Measurements from ENCODE around the gene BCAN.

BCAN gene

GRCh38 chr1:156681196-156681960 is 39.5 kb downstream of the BCAN start:
- FAIRE-seq = no peak

DNA sequence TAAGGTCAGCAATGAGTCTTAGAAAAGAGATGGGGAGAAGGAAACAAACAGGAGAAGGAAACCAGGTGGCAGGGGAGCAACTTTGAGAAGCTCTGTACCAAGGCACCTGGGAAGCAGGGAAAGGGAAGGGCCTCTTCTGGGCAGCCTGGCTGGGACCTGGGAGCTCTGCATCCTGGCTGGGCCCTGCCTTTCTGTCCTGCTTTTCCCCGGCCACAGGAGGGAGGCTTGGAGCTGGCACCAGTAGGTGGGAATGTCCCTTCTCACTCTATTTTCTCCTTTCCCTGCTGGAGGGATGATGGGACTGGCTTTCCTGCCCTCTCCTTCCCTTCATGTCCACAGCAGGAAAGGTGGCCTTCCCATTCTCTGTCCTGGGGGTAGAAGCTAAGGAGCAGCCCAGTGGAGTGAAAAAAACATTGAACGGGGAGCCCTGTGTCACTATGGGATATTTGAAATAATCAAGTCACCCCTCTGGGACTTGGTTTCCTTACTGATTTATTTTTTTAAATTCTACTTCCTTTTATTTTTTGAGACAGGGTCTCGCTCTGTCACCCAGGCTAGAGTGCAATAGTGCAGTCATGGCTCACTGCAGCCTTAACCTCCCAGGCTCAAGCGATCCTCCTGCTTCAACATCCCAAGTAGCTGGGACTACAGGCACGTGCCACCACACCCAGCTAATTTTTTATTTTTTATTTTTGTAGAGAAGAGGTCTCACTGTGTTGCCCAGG is 40.4 kb downstream of the BCAN start:
- FAIRE-seq = no peak

DNA sequence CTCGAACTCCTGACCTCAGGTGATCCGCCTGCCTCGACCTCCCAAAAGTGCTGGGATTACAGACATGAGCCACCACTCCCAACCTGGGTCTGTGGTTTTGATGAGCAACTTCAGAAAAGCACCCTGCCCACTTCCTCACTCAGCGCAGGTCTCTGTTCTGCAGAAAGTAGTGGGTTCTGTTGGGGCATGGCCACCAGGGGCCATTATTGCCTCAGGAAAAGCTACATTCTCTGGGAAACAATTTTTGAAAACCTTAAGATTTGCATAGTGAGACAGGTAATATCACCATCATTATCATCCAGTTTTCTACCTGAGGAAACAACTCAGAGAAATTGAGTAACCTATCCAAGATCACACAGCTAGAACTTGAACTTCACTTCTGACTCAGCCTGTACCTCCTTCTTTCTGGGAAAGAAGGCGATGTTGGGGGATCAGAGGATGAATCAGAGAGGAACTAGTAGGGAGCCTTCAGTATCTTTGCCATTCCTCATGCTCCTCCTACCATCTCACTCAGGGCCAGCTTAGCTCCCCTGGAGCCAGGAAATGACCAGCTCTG is 42.4 kb downstream of the BCAN start:
- no peak for FAIRE-seq

GRCh38 chr1:156689035-156689952 is 47.4 kb downstream of the BCAN start:
- FAIRE-seq = no peak

- no peak for FAIRE-seq
Observed at GRCh38 chr1:156689953-156690674, 48.2 kb downstream of the BCAN start.

DNA sequence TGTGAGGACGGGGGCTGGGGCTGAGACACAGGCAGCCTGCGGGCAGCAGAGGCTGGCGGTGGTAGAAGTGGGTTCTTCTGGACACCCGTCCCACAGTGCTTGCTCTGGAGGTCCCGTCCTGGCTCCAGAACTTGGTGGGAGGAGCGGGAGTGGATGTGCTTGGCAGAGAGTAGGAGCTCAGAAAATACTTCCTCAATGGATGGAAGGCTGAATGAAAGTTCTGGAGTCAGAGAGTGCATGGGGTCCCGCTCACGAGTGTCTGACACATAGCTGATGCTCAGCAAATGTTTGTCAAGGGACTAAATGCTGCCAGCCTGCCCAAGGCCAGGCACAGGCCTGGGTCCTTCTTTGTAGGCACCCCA is 48.7 kb downstream of the BCAN start:
- FAIRE-seq = no peak

- no peak for FAIRE-seq
Observed at GRCh38 chr1:156691191-156691590, 49.3 kb downstream of the BCAN start.

- FAIRE-seq = no peak
Observed at GRCh38 chr1:156691665-156692440, 49.9 kb downstream of the BCAN start.

GRCh38 chr1:156692441-156692924 is 50.6 kb downstream of the BCAN start:
- no peak for FAIRE-seq

- FAIRE-seq = no peak
Observed at GRCh38 chr1:156692925-156693847, 51.3 kb downstream of the BCAN start.

GRCh38 chr1:156693848-156694689 is 52.2 kb downstream of the BCAN start:
- no peak for FAIRE-seq

- FAIRE-seq = no peak
Observed at GRCh38 chr1:156694690-156694962, 52.7 kb downstream of the BCAN start.

- FAIRE-seq = no peak
Observed at GRCh38 chr1:156696755-156697154, 54.8 kb downstream of the BCAN start.

GRCh38 chr1:156697481-156697880 is 55.6 kb downstream of the BCAN start:
- FAIRE-seq = no peak

DNA sequence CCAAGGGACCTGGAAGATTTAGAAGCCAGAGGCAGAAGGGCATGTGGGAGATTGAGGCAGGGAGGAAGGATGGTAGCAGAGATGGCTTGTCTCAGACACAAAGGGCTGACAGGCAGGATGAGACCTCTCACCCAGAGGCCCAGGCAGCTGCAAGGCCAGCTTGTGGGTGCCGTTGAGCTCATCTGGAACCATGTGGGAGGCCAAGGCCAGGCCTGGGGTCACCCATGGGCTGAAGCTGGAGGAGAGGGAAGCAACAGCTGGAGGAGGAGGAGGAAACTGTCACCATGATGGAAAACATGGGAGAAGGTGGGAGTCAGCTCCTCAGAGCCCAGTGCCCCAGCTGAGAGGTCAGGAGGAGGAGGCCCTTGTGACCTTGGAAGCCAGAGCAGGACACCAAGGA is 57.1 kb downstream of the BCAN start:
- no peak for FAIRE-seq

GRCh38 chr1:156700736-156701531 is 59.0 kb downstream of the BCAN start:
- no peak for FAIRE-seq

GRCh38 chr1:156703336-156703735 is 61.4 kb downstream of the BCAN start:
- FAIRE-seq = no peak

DNA sequence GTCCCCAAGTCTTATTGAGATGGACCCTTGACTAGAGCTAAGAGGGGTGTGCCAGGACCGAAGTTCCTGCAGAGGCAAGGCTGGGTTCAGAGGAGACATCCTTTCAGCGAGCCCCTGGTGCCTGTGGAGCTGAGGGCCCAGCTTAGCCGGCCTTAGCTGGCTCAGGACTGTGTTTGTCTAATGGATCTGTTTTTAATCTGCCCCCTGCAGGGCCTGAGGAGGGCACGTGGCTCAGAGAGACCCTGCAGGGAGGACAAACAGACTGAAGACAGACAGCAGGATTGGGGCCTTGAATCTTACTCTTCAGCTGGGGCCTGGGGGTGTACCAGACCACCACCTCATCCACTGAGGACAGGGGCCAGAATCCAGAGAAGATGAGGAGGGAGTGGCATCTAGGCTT is 61.8 kb downstream of the BCAN start:
- no peak for FAIRE-seq

Measured in colon (tissue), 2 donors.